T47D (cell line): ENCODE measurements around the gene ACOX1.

ENCODE experiments used
- DNase-seq, 2 experiments: peaks; one replicate each; pipeline versions ENCODE4 v3.0.0 to v3.0.0-alpha.2; 2011 to 2012; ENCODE audit warnings: low read depth in 1 of 2, low spot score in 1 of 2
- JUND ChIP-seq: IDR thresholded peaks from 2 replicates; pipeline ENCODE4 v1.6.1; 2012; ENCODE audit warnings: low read depth
- in situ Hi-C: cut with HindIII; loops from 2 replicates; pipeline ENCODE4 v1.10.0; 2016; ENCODE audit warnings: low sequenced_read_pairs, low pct_unique_long_range_greater_than_20kb

The ACOX1 gene

GRCh38 chr17:75915268-75915667, 63.7 kb downstream of the ACOX1 start:
- in situ Hi-C loops = no loop called here
- TF ChIP-seq JUND = no peak
- no peak for DNase-seq

GRCh38 chr17:75914643-75915267, 64.2 kb downstream of the ACOX1 start:
- no peak for DNase-seq
- no peak for TF ChIP-seq JUND
- in situ Hi-C loops = no loop called here

- in situ Hi-C loops = no loop called here
Measured at GRCh38 chr17:75913537-75914210, 65.3 kb downstream of the ACOX1 start.

GRCh38 chr17:75910699-75911098, 68.3 kb downstream of the ACOX1 start:
- TF ChIP-seq JUND = no peak
- DNase-seq = no peak
- in situ Hi-C loops = no loop called here

More at GRCh38 chr17:75913537-75914210, 65.3 kb downstream of the ACOX1 start:
- DNase-seq = no peak
- TF ChIP-seq JUND = no peak

GRCh38 chr17:75909812-75910274, 69.1 kb downstream of the ACOX1 start:
- DNase-seq = no peak
- in situ Hi-C loops = no loop called here
- TF ChIP-seq JUND = no peak

- no peak for TF ChIP-seq JUND
- in situ Hi-C loops = no loop called here
- no peak for DNase-seq
Measured at GRCh38 chr17:75909051-75909811, 69.7 kb downstream of the ACOX1 start.

GRCh38 chr17:75908201-75908600, 70.8 kb downstream of the ACOX1 start:
- in situ Hi-C loops = no loop called here
- no peak for TF ChIP-seq JUND
- DNase-seq = no peak

- DNase-seq = no peak
- TF ChIP-seq JUND = no peak
- in situ Hi-C loops = no loop called here
Measured at GRCh38 chr17:75906143-75906884, 72.7 kb downstream of the ACOX1 start.

- in situ Hi-C loops = no loop called here
- TF ChIP-seq JUND = no peak
- DNase-seq = peak; percentile 98 to 99
Measured at GRCh38 chr17:75904749-75905521, 74.0 kb downstream of the ACOX1 start, which contains the start of gene MRPL38. TSS of gene MRPL38 (minus strand) at chr17:75904884. CDS start at chr17:75904875, 9 bp downstream.

- no peak for TF ChIP-seq JUND
- in situ Hi-C loops = no loop called here
- DNase-seq = no peak
Measured at GRCh38 chr17:75902406-75902805, 76.6 kb downstream of the ACOX1 start.

- no peak for TF ChIP-seq JUND
- in situ Hi-C loops = no loop called here
- DNase-seq = no peak
Measured at GRCh38 chr17:75901727-75902126, 77.2 kb downstream of the ACOX1 start.
